IMR-90 (cell line): ENCODE measurements around the gene MUSTN1. TPM values are rescaled to one million over a fixed set of nuclear protein-coding genes. Genes with fewer than 3 reads are reported as not detected.

Source experiments
- ATAC-seq: fragments of 200-7000 bp; cut with Tn5 transposase; 2 replicates; pipeline ENCODE4 v1.9.1; 2020; ENCODE audit warnings: low read depth, mild to moderate bottlenecking, moderate library complexity
- BruUV-seq: library from RNA; stranded (reverse); fragments of 400-500 nt; replicated peaks from 2 replicates; lab custom pipeline; 2021; lab: Mats Ljungman, UMichigan
- CTCF ChIA-PET: fragments of 300-600 bp; formaldehyde crosslinking; extraction: SDS; loops from one replicate; lab custom pipeline; 2021; ENCODE audit warnings: antibody characterized with exemption; lab: Yijun Ruan, JAX
- POLR2A ChIA-PET: fragments of 300-600 bp; sonication (Branson Sonifier 250); formaldehyde crosslinking; loops from one replicate; lab custom pipeline; 2022; ENCODE audit warnings: antibody characterized with exemption; ENCODE audit not compliant: unreplicated experiment; lab: Charles Lee
- DNase-seq: peaks from one replicate; pipeline ENCODE4 v3.0.0; 2013
- H2AFZ ChIP-seq: replicated peaks from 2 replicates; pipeline ENCODE3; 2013; ENCODE audit warnings: low read length, mild to moderate bottlenecking; ENCODE audit not compliant: poor library complexity
- H2AK5ac ChIP-seq: 2 replicates; pipeline ENCODE4 v1.6.1; 2013; ENCODE audit warnings: low read depth, low read length, inconsistent platforms
- H2AK9ac ChIP-seq: replicated peaks from 2 replicates; pipeline ENCODE3; 2013; ENCODE audit warnings: mild to moderate bottlenecking, low read depth, low read length, moderate library complexity; ENCODE audit not compliant: poor library complexity
- H2BK120ac ChIP-seq: 2 replicates; pipeline ENCODE4 v1.6.1; 2013; ENCODE audit warnings: low read depth, low read length, inconsistent platforms
- H2BK15ac ChIP-seq: 3 replicates; pipeline ENCODE4 v1.6.1; 2013; ENCODE audit warnings: low read depth, low read length, inconsistent platforms
- H2BK20ac ChIP-seq: 2 replicates; pipeline ENCODE4 v1.6.1; 2013; ENCODE audit warnings: low read depth, mild to moderate bottlenecking, inconsistent platforms, low read length, moderate library complexity
- H2BK5ac ChIP-seq: 2 replicates; pipeline ENCODE4 v1.6.1; 2013; ENCODE audit warnings: mild to moderate bottlenecking, low read depth, low read length, inconsistent platforms; ENCODE audit not compliant: poor library complexity, severe bottlenecking
- H3K14ac ChIP-seq: replicated peaks from 2 replicates; pipeline ENCODE4 v1.6.1; 2013; ENCODE audit warnings: low read depth, low read length, inconsistent platforms
- H3K18ac ChIP-seq: 2 replicates; pipeline ENCODE4 v1.6.1; 2013; ENCODE audit warnings: low read depth, low read length, control low read depth
- H3K23ac ChIP-seq: 2 replicates; pipeline ENCODE4 v1.6.1; 2013; ENCODE audit warnings: low read depth, low read length, inconsistent platforms
- H3K27ac ChIP-seq: 2 replicates; pipeline ENCODE4 v1.5.1; 2013; ENCODE audit warnings: mild to moderate bottlenecking, control low read depth, low read length; ENCODE audit not compliant: insufficient read depth
- H3K27me3 ChIP-seq: 2 replicates; pipeline ENCODE4 v1.6.1; 2013; ENCODE audit warnings: low read length; ENCODE audit not compliant: control insufficient read depth, insufficient read depth
- H3K36me3 ChIP-seq: 2 replicates; pipeline ENCODE4 v1.6.1; 2013; ENCODE audit warnings: low read length, mixed read lengths; ENCODE audit not compliant: control insufficient read depth, insufficient read depth
- H3K4ac ChIP-seq: 2 replicates; pipeline ENCODE4 v1.6.1; 2013; ENCODE audit warnings: low read depth, low read length, inconsistent platforms
- H3K4me1 ChIP-seq: 2 replicates; pipeline ENCODE4 v1.6.1; 2013; ENCODE audit warnings: low read length, mixed read lengths; ENCODE audit not compliant: control insufficient read depth, insufficient read depth
- H3K4me2 ChIP-seq: 2 replicates; pipeline ENCODE4 v1.6.1; 2013; ENCODE audit warnings: low read depth, mild to moderate bottlenecking, control low read depth, low read length, moderate library complexity
- H3K4me3 ChIP-seq: 2 replicates; pipeline ENCODE4 v1.5.1; 2013; ENCODE audit warnings: low read depth, mild to moderate bottlenecking, control low read depth, low read length, moderate library complexity; ENCODE audit not compliant: insufficient read depth
- H3K56ac ChIP-seq: 2 replicates; pipeline ENCODE4 v1.6.1; 2013; ENCODE audit warnings: low read length, inconsistent platforms; ENCODE audit not compliant: insufficient read depth; ENCODE audit errors: extremely low read depth
- H3K79me1 ChIP-seq, 2 experiments: 2 replicates each; pipeline ENCODE4 v1.6.1; 2013; ENCODE audit warnings: low read length in 2 of 2, inconsistent platforms in 1 of 2, low read depth in 1 of 2
- H3K9ac ChIP-seq: 2 replicates; pipeline ENCODE4 v1.6.1; 2013; ENCODE audit warnings: low read depth, low read length, control low read depth
- H3K9me1 ChIP-seq: 2 replicates; pipeline ENCODE4 v1.6.1; 2013; ENCODE audit warnings: low read length, inconsistent platforms; ENCODE audit not compliant: insufficient read depth
- H3K9me3 ChIP-seq: 2 replicates; pipeline ENCODE4 v1.6.1; 2013; ENCODE audit warnings: low read length; ENCODE audit not compliant: control insufficient read depth, insufficient read depth
- H4K20me1 ChIP-seq: 2 replicates; pipeline ENCODE4 v1.6.1; 2013; ENCODE audit warnings: low read length, inconsistent platforms; ENCODE audit not compliant: insufficient read depth
- H4K5ac ChIP-seq: 2 replicates; pipeline ENCODE4 v1.6.1; 2013; ENCODE audit warnings: mild to moderate bottlenecking, low read depth, low read length, control low read depth
- H4K8ac ChIP-seq, 2 experiments: 2 replicates each; pipeline ENCODE4 v1.6.1; 2013; ENCODE audit warnings: low read depth in 2 of 2, low read length in 2 of 2, control low read depth in 1 of 2, inconsistent platforms in 1 of 2
- H4K91ac ChIP-seq: 2 replicates; pipeline ENCODE4 v1.6.1; 2013; ENCODE audit warnings: low read depth, low read length, inconsistent platforms; ENCODE audit not compliant: insufficient read depth
- BHLHE40 ChIP-seq: fragments of 150-350 bp; IDR thresholded peaks from 2 replicates; pipeline ENCODE4 v1.6.1; 2016; ENCODE audit warnings: mild to moderate bottlenecking, low read depth, low read length
- CHD1 ChIP-seq: IDR thresholded peaks from 2 replicates; pipeline ENCODE4 v1.6.1; 2012; ENCODE audit warnings: low read depth, low read length, improper control_type of control experiment
- MAFK ChIP-seq: IDR thresholded peaks from 2 replicates; pipeline ENCODE4 v1.6.1; 2012; ENCODE audit warnings: low read depth, low read length, improper control_type of control experiment
- MAZ ChIP-seq: IDR thresholded peaks from 2 replicates; pipeline ENCODE4 v1.6.1; 2012; ENCODE audit warnings: low read depth, mild to moderate bottlenecking, low read length, improper control_type of control experiment, moderate library complexity, borderline replicate concordance
- SMC3 ChIP-seq: fragments of 150-350 bp; IDR thresholded peaks from 2 replicates; pipeline ENCODE4 v1.6.1; 2016; ENCODE audit warnings: low read depth, mild to moderate bottlenecking, antibody characterized with exemption, low read length, moderate library complexity
- WGBS, 2 experiments: methylation state at CpG; one replicate each; pipeline versions ENCODE4 v1.1.5 to v1.1.7; 2013; ENCODE audit warnings: missing lambda C conversion rate in 2 of 2; ENCODE audit not compliant: insufficient read length in 1 of 2; ENCODE audit errors: extremely low coverage in 2 of 2; 5-methylcytosine and 5-hydroxymethylcytosine counted together
- dilution Hi-C: fragments of 300-500 bp; cut with HindIII; formaldehyde crosslinking; loops from one replicate; pipeline ENCODE4 v1.14.3; 2018; ENCODE audit warnings: low sequenced_read_pairs; ENCODE audit not compliant: unreplicated experiment
- in situ Hi-C: fragments of 300-500 bp; cut with MboI; formaldehyde crosslinking; loops from 3 replicates; pipeline ENCODE4 v1.14.3; 2019; ENCODE audit warnings: low sequenced_read_pairs, inconsistent platforms, mixed read lengths
- intact Hi-C: fragments of 100-400 bp; cut with micrococcal nuclease; formaldehyde crosslinking; loops from 2 replicates; pipeline ENCODE4 v1.10.0; 2022
- polyA plus RNA-seq, 3 experiments: library from polyadenylated mRNA; depleted of rRNA; stranded (reverse); fragments of >200 nt; gene quantifications; 2 replicates each; pipeline ENCODE4 v1.2.3, GENCODE V29; 2012; ENCODE audit warnings: low replicate concordance in 1 of 3
- total RNA-seq: library from RNA; depleted of rRNA; stranded (reverse); fragments of >200 nt; gene quantifications from 2 replicates; pipeline ENCODE4 v1.2.3, GENCODE V29; 2012
- TF ChIP-seq, protein P1 (sequence below): conservative IDR thresholded peaks from 2 replicates; pipeline ENCODE4 v1.5.1; 2012; ENCODE audit warnings: mild to moderate bottlenecking, low read depth, low read length, improper control_type of control experiment

MUSTN1 gene
- total and polyA plus RNA-seq, 2 of the 4 experiments (the other 2 are of a cell fraction) = not detected

DNA sequence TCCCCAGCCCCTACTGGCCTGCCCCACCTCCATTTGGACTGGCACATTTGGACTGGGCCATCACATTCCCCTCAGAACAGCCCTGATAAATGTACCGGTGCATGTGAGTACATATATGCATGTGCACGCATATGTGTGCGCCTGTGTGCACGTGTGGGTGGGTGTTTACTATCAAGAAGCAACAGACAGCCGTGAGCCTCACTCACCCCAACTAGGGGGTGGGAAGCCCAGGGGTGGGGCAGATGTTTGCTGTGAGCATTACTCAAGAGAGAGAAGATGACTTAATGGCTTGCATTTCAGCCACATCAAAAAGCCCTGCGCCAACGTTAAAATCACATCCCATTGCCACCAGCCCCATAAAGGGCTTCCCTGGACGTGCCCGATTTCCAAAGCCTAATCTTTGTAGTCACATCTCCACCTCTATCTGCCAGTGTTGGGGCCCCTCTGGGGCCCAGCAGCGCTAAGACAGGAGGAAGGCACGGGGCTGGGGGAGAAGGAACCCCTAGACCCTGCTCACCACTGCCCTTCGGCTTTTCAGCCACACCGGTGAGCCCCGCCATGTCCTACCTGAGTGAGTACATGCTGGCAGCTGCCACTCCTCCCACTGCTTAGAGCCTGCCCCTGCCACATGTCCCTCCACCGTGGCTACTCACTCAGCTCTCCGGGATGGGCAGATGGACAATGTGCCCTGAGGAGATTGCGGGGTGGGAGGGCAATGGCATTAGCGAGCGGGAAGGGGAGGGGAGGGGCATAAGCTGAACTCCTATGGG lies 29.4 kb downstream of the MUSTN1 start:
- Histone ChIP-seq H3K27me3 (no peaks in the 10 kb centered on the region; the same call in 1 of the 2 replicates), H4K8ac (no peak overlapping the region), H4K91ac (no peak overlapping the region), H3K4me1 (peaks cover 3% of the 10 kb centered on the region; the same call in 1 of the 2 replicates), H4K20me1 (no peaks in the 10 kb centered on the region), H3K23ac (no peak overlapping the region), H2BK15ac (no peak overlapping the region), H3K9ac (no peak overlapping the region), H3K79me1 (no peaks in the 10 kb centered on the region), H3K56ac (no peak overlapping the region), H3K4me3 (no peak overlapping the region), H2BK20ac (no peak overlapping the region), H3K18ac (no peak overlapping the region), H3K27ac (no peak overlapping the region), H3K4me2 (no peak overlapping the region), H4K5ac (no peak overlapping the region), H3K4ac (no peak overlapping the region), H2BK5ac (no peak overlapping the region), H3K9me1 (no peaks in the 10 kb centered on the region), H2AK5ac (no peak overlapping the region), H2AK9ac (no peak overlapping the region), H2AFZ (no peak overlapping the region), H3K9me3 (no peaks in the 10 kb centered on the region), H3K36me3 (no peaks in the 10 kb centered on the region), H3K14ac (no peak overlapping the region), H2BK120ac (no peak overlapping the region)
- ChIA-PET POLR2A (no interaction called here), CTCF (no interaction called here)
- no TSS peak for BruUV-seq
- ATAC-seq = no peak
- no CpG with 5 or more reads among the region's 19 CpGs for WGBS, 2 experiments
- dilution Hi-C loops = no loop called here
- in situ Hi-C loops = no loop called here
- no peak for DNase-seq
- intact Hi-C loops = no loop called here
- TF ChIP-seq BHLHE40 (no peak), MAZ (no peak), CHD1 (no peak), SMC3 (no peak), MAFK (no peak)
- TF ChIP-seq, protein P1, sequence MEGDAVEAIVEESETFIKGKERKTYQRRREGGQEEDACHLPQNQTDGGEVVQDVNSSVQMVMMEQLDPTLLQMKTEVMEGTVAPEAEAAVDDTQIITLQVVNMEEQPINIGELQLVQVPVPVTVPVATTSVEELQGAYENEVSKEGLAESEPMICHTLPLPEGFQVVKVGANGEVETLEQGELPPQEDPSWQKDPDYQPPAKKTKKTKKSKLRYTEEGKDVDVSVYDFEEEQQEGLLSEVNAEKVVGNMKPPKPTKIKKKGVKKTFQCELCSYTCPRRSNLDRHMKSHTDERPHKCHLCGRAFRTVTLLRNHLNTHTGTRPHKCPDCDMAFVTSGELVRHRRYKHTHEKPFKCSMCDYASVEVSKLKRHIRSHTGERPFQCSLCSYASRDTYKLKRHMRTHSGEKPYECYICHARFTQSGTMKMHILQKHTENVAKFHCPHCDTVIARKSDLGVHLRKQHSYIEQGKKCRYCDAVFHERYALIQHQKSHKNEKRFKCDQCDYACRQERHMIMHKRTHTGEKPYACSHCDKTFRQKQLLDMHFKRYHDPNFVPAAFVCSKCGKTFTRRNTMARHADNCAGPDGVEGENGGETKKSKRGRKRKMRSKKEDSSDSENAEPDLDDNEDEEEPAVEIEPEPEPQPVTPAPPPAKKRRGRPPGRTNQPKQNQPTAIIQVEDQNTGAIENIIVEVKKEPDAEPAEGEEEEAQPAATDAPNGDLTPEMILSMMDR = no peak
